Islet precursor cell (in vitro differentiated cells): Measurements from ENCODE around the gene STRA6.

Experiments used
- DNase-seq: peaks from one replicate; pipeline ENCODE4 v3.0.0-alpha.2; 2018

STRA6 gene, protein sequence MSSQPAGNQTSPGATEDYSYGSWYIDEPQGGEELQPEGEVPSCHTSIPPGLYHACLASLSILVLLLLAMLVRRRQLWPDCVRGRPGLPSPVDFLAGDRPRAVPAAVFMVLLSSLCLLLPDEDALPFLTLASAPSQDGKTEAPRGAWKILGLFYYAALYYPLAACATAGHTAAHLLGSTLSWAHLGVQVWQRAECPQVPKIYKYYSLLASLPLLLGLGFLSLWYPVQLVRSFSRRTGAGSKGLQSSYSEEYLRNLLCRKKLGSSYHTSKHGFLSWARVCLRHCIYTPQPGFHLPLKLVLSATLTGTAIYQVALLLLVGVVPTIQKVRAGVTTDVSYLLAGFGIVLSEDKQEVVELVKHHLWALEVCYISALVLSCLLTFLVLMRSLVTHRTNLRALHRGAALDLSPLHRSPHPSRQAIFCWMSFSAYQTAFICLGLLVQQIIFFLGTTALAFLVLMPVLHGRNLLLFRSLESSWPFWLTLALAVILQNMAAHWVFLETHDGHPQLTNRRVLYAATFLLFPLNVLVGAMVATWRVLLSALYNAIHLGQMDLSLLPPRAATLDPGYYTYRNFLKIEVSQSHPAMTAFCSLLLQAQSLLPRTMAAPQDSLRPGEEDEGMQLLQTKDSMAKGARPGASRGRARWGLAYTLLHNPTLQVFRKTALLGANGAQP

GRCh38 chr15:74202452-74203401, at the start of gene STRA6:
Gene STRA6, minus strand, starts transcription at chr15:74202787. Its CDS starts 520 bp downstream, at chr15:74202267.
- peak; percentile 96 for DNase-seq

GRCh38 chr15:74252291-74252690, 49.7 kb upstream of the STRA6 start:
- no peak for DNase-seq

DNA sequence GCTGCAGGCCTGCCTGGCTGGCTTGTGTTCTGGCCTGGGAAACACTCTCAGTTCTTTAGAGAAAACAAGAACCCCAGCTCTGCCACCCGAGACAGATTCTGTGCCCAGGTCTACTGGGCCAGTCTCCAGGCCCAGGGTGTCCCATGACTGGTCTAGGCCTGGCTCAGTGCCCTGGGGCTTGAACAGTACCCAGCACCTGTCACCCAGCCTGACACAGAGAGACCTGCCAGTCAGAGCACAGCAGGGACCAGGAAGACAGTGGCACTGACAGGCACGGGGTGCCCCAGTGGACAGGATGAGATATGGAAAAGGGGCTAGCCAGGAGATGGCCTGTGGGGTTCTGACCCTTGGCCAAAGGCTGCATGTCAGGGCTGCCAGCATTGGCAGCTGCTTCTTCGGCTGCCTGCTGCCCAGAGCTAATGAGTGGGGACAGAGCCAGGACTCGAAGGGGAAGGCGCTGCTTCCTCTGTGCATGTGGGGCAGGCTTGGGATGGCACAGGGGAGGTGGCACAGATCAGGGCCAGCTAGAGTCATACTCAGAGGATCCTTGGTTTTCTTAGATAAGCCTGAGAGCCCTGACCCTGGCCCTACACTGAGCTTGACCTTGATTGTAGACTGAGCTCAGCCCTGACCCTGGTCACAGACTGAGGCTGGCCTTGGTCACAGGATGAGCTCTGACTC, 48.7 kb upstream of the STRA6 start:
- DNase-seq, result no peak

DNA sequence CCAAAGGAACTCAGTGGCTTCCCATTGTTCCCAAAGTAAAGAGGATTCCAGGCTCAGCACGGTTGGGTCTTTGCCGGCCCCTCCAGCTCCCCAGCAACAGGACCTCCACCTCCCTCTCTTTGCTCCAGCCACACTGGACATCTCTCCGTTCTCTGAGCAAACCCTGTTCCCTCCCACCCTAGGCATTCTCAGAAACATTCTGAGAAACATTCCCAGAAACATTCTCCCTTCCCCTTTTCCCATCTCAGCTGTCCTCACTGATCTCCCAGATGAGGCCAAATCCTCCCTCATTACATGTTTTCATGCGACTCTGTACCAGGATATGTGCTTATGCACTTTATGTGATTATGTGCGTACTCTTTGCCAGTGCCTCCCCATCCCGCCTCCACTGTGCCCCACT, 47.7 kb upstream of the STRA6 start:
- no peak for DNase-seq

DNA sequence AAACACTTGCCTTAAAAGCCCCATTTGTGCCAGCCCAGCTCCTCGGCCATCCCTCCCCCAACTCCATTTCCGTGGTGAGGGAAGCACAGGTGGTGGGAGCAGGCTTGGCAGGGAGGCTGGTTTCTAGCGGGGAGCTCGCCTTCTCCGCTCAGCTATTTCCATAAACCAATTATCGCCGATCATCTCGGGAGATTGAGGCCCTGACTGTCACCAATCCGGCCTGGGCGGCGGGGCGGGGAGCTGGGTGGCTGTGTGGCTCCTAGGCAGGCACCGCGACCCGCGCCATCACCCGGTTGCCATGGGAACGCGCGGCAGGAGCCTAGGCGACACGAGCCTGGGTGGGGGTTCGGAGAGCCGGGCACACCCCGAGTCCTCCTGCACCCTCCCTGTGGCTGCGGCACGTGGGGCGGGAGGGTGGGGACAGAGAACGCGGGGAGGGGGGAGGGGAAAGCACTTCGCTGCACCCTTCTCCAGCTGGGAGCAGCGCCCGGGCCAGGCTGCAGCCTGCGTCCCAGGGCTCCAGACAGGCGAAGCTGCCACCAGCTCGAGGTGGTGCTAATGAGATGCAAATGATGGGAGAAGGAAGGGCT, 42.9 kb upstream of the STRA6 start:
- DNase-seq, result no peak

DNA sequence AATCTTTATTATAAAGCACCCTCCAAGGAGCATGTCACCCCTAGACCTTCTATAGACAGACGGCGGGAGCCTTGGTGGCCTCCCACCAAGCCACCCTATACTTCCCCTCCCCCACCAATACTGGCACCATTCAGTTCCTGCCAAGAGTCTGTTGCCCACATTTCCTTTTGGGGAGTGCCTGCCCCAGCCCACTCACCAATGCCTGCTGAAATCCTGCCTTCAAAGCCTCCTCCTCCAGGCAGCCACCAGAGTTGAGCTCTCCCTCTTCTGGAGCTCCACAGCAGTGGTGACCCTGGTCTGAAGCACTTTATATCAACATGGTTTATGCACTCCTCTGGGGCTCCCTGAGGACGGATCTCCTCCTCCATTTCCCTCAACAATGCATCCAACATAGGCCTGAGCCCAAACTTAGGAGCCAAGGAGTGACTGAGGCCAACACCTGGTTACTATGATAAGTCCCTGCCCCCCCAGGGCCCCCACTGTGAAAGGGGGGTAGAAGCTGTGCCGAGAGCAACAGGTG, 42.3 kb upstream of the STRA6 start:
- DNase-seq, result no peak

DNA sequence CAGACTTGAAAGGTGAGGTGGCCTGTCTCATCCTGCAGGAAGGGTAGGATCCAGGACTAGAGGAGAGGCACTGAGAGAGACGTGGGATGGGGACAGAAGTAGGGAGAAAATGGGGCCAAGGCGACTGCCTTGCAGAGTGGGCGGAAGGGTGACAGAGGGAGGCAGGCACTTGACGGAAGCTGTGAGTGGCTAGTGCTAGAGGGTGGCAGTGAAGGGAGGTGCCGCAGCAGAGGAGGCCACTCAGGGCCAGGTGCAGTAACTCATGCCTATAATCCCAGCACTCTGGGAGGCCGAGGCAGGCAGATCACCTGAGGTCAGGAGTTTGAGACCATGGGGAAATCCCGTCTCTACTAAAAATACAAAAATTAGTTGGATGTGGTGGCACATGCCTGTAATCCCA, 40.8 kb upstream of the STRA6 start:
- DNase-seq, result no peak

DNA sequence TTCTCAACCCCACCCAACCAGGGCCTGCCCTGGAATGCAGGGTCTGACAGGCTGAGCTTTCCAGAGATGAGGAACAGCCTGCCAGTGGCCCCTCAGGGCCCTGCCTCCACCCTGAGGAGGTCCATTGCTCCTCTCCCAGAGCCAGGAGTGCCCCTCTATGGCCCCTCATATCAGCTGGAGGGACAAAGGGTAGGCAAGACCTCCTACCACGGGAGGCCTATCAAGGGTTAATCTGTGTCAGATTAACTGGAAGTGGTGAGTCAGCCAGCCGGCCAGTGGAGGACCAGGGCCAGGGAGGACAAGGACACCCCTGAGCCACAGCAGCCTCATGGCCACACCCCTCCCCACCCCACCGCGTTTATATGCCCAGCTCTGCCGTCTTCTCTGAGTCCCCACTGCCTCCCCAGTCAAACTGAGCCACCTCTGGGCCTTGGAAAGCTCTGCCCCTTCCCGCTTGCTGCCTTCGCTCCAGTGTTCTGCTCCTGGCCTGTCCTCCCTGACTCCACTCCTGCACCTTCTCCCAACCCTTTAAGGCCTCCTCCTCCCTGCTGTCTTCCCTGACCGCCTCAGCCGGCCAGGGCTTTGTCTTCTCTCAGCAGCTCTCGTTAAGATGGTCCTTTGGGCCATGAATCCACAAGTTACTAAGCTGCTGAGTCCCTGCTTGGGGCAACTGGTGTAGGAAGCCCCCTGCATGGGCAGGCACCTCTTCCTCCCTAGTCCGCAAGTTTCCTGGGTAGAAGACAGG, 40.0 kb upstream of the STRA6 start:
- peak; percentile 75 for DNase-seq

DNA sequence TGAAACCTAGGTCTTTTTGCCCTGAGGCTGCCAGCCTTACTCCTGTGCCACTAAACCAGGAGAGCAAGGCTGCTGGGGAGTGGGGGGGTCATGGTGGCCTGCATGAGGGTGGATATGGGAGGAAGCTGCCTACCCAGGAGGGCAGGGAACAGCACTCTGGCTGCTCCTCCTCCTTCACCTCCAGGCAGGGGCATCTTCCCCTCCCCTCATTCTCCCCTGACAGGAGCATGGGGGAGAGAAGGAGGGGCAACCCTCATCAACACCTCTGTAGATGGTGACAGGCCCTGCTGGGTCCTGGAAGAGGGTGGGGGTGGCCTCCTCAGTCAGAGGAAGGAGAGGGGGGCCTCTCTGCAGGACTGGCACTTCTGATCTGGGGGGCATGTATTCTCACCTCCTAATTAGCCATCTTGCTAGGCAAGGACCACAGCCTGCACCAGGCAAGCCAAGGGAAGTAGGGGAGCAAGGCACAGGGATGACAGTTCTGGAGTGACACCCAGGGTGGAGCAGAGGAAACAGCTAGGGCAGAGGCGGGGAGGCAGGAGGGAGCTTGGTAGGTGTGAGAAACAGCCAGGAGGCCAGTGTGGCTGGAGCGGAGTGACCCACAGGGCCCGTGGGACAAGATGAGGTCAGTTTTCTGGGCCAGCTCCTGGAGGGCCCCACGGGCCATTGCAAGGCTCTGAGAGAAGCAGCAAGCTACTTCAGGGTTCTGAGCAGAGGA, 38.5 kb upstream of the STRA6 start:
- DNase-seq, result no peak

GRCh38 chr15:74240002-74240568, 37.5 kb upstream of the STRA6 start:
- DNase-seq, result no peak

- no peak for DNase-seq
These were observed 36.6 kb upstream of the STRA6 start for GRCh38 chr15:74239051-74239705.

DNA sequence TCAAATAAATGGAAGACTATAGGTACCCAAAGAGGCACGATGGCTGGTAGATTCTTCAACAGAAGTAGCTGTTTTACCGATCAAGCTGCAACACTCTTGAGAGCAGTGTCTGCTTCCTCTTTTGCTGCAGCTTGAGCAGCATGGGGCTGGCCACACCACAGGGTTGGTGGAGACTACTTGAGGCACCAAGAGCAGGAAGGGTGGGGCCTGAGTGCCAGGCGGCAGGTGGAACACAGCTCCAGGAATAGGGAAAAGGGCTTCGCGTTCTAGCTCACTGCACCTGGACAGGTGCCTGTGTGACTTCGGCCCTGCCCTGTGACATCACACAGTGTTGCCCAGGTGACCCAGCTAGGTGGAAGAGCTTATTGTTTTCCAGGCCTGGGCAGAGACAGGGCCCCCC, 33.4 kb upstream of the STRA6 start, which contains the start of gene CCDC33:
Gene CCDC33 (plus strand): TSS at position 365 of the 400 bp plus-strand sequence. CDS start 394 bp downstream, outside the sequence.
- no peak for DNase-seq

GRCh38 chr15:74234598-74234875, 31.9 kb upstream of the STRA6 start:
- DNase-seq, result no peak

DNA sequence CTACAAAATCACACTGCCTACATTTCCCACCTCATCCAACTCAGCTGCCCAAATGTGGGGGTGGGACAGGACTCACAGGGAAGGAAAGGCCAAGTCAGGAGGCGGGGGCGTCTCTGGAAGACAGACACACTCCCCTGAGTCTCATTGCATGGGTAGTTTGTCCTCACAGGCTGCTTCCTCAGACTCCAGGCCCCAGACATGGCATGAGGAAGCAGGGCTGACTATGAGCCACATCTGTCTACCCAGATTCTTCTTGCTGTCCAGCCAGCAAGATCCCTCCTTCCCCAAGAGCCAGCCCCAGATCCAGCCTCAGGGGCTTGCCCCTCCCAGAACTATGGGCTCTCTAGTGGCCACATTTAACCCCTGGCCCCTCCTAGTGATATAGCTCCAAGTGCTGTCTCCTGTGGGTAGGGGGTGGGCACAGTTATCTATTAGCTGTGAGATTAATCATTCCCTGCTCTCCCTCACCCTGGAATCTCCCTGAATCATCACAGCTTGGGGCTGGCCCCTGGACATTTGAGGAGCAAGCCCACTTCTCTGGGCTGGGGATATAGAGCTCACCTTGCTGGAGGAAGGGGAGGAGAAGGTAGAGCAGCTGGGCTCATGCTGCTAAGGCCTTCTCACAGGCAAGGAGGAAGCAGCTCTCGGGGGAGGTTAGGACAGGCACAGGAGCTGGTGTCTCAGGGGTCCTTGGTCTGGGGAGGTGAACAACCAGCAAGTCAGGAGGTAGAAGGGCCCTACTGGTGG, 31.4 kb upstream of the STRA6 start:
- DNase-seq, result no peak

DNA sequence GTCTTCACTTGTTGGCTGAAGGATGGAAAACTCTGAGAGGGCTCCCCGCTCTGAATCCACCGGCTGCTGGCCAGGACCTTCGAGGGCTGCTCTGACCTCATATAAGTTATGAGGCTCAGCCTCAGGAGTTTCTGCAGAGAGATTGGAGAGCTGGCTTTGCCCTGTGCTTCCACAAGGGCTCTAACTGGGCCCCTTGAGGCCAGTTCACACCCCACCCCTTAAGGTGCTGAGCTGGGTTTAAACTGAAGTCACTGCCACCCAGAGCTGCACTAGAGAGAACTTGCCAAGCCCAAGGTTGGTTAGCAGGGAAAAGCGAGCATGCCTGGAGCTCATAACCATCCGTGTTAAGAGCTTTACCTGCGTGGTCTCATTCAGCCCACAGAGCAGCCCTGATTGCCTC, 30.8 kb upstream of the STRA6 start:
- DNase-seq, result no peak

- DNase-seq, result no peak
These were observed 28.9 kb upstream of the STRA6 start for GRCh38 chr15:74231475-74231874.

- no peak for DNase-seq
These were observed 27.1 kb upstream of the STRA6 start for GRCh38 chr15:74229686-74230085.

GRCh38 chr15:74228723-74229081, 26.1 kb upstream of the STRA6 start:
- no peak for DNase-seq
